ENCODE data around the gene EEF1G. TPM values are rescaled to one million over a fixed set of nuclear protein-coding genes. Genes with fewer than 3 reads are reported as not detected.
"Not testable (repeated sequence)": the region's sequence is repeated elsewhere in the genome, so short reads cannot be mapped to it uniquely, and the experiment has no call there.

The EEF1G gene
- total RNA-seq, 1 experiment from 2014 or later: 3,525 TPM

DNA sequence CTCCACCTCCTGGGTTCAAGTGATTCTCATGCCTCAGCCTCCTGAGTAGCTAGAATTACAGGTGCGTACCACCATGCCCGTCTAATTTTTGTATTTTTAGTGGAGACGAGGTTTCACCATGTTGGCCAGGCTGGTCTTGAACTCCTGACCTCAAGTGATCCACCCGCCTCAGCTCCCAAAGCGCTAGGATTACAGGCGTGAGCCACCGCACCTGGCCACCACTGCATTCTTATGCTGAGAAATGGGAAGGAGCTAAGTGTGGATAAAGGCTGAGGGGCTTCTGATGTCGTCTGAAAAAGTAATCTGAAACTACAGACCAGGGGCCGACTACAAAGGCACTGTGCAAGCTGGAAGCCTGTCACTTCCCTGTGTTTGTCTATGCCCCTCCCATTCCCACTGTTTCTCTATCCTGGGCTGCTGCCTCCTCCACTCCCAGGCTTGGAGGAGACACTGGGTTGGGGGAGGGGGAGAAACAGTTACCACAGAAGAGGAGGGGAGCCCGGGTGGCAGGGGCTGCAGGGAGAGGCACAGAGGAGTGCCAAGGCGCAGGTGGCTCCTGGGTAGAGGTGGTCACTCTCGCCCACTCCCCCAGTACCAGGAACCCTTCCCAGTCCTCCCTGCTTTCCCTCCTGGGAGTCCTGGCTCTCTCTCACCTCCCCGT, 30.9 kb upstream of the EEF1G start:
- DNase-seq (ENCODE audit: low spot score): no peak
- in situ Hi-C loops (cut with HindIII; ENCODE audit: low sequenced_read_pairs): no loop called here

DNA sequence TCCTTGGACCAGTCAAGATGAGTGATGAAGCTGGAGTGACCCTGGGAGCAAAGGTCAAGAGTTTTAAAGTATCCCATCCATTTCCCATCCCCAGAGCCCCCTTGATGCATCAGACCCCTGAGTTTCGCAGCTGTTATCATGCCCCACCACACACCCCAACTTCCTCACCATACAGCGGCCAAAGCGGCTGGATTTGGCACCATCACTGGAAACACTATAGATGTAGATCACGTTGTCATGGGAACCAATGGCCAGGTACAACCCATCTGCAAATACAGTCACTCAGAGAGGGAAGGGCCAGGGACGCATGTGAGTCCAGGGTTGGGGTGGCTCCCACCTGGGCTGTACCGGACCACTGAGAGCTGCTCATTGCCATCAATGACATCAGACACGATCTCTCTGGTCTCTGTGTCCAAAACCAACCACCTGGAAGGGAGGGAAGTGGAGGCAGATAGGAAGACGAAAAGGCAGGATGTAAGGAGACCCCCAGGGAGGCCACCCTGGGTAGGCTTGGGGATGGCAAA, 30.1 kb upstream of the EEF1G start:
- no peak for DNase-seq (ENCODE audit: low spot score)
- in situ Hi-C loops (cut with HindIII; ENCODE audit: low sequenced_read_pairs): no loop called here

DNA sequence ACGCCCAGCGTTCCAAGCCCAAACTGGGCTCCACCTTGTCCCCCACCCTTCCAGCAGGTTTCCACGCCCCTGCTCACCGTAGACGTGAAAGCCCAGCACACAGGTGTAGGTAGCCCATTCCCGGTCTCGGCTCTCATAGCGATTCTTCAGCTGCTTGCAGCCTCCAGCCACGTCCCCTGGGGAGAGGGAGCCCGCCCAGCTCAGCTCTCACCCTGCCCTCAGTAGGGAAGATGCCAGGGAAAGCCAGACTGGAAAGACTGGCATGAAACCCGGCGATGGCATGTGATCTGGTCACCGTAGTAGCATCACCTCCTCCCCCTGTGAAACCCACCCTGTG, 29.3 kb upstream of the EEF1G start:
- in situ Hi-C loops (cut with HindIII; ENCODE audit: low sequenced_read_pairs): no loop called here
- DNase-seq (ENCODE audit: low spot score): no peak

- in situ Hi-C loops (cut with HindIII; ENCODE audit: low sequenced_read_pairs): no loop called here
- peak; percentile 66 for DNase-seq (ENCODE audit: low spot score)
Measured at GRCh38 chr11:62602141-62603071, 28.7 kb upstream of the EEF1G start.

- peak; percentile 97 for DNase-seq (ENCODE audit: low spot score)
- in situ Hi-C loops (cut with HindIII; ENCODE audit: low sequenced_read_pairs): no loop called here
Measured at GRCh38 chr11:62601372-62602140, 27.9 kb upstream of the EEF1G start, which contains the start of gene MTA2. MTA2 (minus strand) TSS chr11:62601865; CDS start chr11:62601450, 415 bp downstream.

DNA sequence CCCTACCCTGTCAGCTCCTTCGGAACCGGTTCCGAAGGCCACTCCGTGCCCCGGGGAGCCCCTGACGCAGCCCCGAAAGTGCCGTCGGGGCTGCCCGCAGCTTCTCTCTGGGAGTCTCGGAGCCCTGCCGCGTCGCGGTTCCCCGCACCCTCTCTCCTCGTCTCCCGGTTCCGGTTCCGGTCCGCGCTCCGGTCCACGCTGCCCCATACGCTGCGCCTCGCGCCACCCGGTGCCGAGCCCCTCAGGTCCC, 27.4 kb upstream of the EEF1G start:
- DNase-seq (ENCODE audit: low spot score): no peak
- in situ Hi-C loops (cut with HindIII; ENCODE audit: low sequenced_read_pairs): no loop called here

- in situ Hi-C loops (cut with HindIII; ENCODE audit: low sequenced_read_pairs): no loop called here
- no peak for DNase-seq (ENCODE audit: low spot score)
Measured at GRCh38 chr11:62600367-62601121, 26.9 kb upstream of the EEF1G start.

DNA sequence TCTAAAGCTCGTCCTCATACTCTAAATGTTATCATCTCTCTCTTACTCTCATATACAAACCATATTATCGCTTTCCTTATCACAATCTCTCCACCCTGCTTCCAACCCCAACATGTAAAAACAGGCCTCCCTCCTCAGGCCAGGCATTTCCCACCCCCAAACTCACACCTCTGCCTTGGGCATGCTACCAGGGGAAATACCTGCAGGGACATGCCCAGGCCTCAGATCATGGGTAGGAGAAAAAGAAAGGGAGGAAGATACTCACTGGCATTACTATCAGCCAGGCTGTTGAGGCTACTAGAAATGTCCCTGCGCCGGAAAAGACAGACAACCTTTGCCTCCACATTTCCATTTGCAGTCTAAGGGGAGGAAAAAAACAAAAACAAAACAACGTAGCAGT, 26.2 kb upstream of the EEF1G start:
- no peak for DNase-seq (ENCODE audit: low spot score)
- in situ Hi-C loops (cut with HindIII; ENCODE audit: low sequenced_read_pairs): loop anchor here (5.0 kb wide), 1 partner anchor 72 kb away; the partner anchor contains the start of genes LBHD1 and UQCC3

GRCh38 chr11:62599069-62599696, 25.5 kb upstream of the EEF1G start:
- in situ Hi-C loops (cut with HindIII; ENCODE audit: low sequenced_read_pairs): loop anchor here (5.0 kb wide), 1 partner anchor 73 kb away; the partner anchor contains the start of genes LBHD1 and UQCC3
- DNase-seq (ENCODE audit: low spot score): peak; percentile 92

DNA sequence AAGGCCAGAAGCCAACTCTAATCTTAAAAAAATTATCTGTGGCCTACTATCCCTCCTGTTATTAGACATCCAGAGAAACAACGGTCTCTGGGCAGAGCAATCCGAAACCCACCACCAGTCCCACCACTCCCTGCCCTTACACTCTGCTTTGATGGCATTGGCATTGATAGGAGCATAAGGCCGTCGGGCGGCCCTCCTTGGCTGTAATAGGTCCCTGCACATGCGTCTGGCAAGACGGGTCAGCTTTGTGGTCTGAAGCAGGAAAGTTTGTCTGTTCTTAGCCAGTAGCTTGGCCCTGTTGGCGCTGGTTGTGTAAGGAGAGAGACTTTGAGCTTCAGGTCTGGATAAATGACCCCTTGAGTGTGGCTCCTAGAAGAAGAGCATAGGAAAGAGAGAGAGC, 21.4 kb upstream of the EEF1G start:
- DNase-seq (ENCODE audit: low spot score): no peak

GRCh38 chr11:62593434-62594044, 19.8 kb upstream of the EEF1G start:
- in situ Hi-C loops (cut with HindIII; ENCODE audit: low sequenced_read_pairs): no loop called here
- DNase-seq (ENCODE audit: low spot score): peak; percentile 58

More for the DNA sequence above, 21.4 kb upstream of the EEF1G start:
- in situ Hi-C loops (cut with HindIII; ENCODE audit: low sequenced_read_pairs): loop anchor here (5.0 kb wide), 1 partner anchor 77 kb away; the partner anchor contains the start of genes LBHD1 and UQCC3

GRCh38 chr11:62592989-62593421, 19.3 kb upstream of the EEF1G start:
- no peak for DNase-seq (ENCODE audit: low spot score)
- in situ Hi-C loops (cut with HindIII; ENCODE audit: low sequenced_read_pairs): no loop called here

- in situ Hi-C loops (cut with HindIII; ENCODE audit: low sequenced_read_pairs): no loop called here
- no peak for DNase-seq (ENCODE audit: low spot score)
Measured at GRCh38 chr11:62592146-62592815, 18.6 kb upstream of the EEF1G start.

GRCh38 chr11:62591448-62592145, 17.9 kb upstream of the EEF1G start, which contains the start of gene TUT1:
TUT1 (minus strand) TSS chr11:62591523; CDS start chr11:62591485, 38 bp downstream.
- peak; percentile 100 for DNase-seq (ENCODE audit: low spot score)
- in situ Hi-C loops (cut with HindIII; ENCODE audit: low sequenced_read_pairs): no loop called here

GRCh38 chr11:62588966-62589637, 15.4 kb upstream of the EEF1G start:
- in situ Hi-C loops (cut with HindIII; ENCODE audit: low sequenced_read_pairs): no loop called here

GRCh38 chr11:62585356-62585755, 11.7 kb upstream of the EEF1G start:
- in situ Hi-C loops (cut with HindIII; ENCODE audit: low sequenced_read_pairs); DNase-seq (ENCODE audit: low spot score): not testable (repeated sequence)

More at GRCh38 chr11:62588966-62589637, 15.4 kb upstream of the EEF1G start:
- DNase-seq (ENCODE audit: low spot score): no peak
